Left renal cortex interstitium (tissue), 4 donors: ENCODE results near the gene BIN1. TPM values are rescaled to one million over a fixed set of nuclear protein-coding genes. Genes with fewer than 3 reads are reported as not detected.

ENCODE experiments used
- DNase-seq, 4 donors: peaks; one replicate each; pipeline ENCODE4 v3.0.0-alpha.2; 2013; ENCODE audit warnings: low read depth in 4 of 4, low spot score in 2 of 4, missing footprints in 1 of 4
- polyA plus RNA-seq, 4 donors: library from polyadenylated mRNA; unstranded; fragments of 120-200 nt; gene quantifications; one replicate each; pipeline ENCODE4 v1.2.1, GENCODE V29; 2013; ENCODE audit not compliant: insufficient read length in 4 of 4

The BIN1 gene
- polyA plus RNA-seq, 4 donors, result 91.8 to 130 (median 124) TPM

DNA sequence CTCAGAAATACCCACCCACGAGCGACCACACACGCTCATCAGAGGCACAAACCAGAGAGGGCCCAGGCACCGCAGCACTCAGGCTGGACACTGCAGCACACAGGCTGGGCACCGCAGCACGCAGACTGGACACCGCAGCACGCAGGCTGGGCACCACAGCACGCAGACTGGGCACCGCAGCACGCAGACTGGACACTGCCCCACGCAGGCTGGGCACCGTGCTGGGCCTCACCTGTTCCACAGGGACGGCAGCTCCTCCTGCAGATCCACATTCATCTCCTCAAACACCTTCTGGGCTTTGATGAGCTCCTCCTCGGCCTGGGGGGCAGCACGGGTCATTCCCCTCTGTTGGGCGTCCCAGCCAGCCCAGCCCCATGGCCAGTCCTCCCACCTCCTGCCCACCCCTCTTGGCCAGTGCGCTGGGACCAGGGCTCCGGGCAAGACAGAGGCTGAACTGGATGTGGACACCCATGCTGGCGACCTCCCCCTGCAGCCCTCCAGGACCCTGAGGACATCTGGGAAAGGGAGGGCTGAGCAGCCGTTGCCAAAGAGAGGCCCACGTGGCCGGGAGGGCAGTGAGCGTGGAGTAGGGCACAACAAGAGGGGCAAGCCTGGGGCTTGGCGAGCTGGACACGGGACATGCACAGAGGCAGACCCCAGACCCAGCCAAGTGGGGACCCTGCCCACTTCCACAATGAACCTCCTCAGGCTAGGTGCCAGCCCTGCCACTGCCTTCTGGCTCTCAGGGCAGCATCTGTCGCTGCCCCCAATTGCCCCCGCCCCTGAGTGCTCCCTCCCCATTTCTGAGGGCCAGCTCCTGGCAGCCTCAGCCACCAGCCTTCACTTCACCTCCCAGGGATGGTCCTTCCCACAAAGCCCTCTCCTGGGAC is 43.0 kb downstream of the BIN1 start:
- DNase-seq, result no peak

DNA sequence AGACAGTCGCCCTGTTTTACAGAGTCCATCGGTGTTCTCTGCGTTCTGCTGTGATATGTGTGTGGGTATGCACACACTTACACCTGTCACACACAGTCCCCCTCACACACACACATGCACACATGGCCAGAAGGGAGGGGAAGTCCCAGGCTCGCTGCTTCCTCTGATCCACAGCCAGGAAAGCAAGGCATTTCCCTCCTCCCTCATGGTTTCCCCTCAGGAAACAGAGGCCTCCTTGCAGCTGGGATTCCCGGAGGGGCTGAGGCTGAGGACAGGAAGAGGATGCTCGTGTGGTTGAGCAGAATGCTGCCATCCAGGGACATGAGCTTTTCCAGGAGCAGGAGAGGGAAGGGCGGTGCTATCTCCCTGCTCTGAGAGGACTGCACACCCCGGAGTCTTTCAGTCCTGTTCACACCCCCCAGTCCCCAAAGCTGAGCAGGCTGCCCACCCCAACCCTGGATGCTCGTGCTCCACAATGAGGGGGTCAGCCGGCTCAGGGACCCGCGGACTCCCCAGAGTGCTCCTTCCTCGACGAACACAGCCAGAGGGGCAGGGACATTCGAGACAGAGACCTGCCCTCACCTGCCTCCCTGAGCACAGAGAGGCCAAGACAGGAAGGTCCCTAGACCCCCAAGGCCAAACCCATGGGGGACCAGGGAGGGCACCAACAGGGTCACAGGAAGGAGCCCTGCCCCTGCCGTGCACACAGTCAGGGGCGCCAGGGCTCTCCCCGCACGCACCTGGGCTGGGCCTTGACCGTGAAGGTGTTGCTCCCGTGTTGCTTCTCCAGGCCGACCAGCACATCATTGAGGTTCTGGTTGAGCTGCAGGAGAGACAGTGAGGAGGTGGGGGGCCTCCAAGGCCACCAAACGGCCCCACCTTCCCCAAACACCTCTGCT is 45.3 kb downstream of the BIN1 start:
- no peak for DNase-seq

DNA sequence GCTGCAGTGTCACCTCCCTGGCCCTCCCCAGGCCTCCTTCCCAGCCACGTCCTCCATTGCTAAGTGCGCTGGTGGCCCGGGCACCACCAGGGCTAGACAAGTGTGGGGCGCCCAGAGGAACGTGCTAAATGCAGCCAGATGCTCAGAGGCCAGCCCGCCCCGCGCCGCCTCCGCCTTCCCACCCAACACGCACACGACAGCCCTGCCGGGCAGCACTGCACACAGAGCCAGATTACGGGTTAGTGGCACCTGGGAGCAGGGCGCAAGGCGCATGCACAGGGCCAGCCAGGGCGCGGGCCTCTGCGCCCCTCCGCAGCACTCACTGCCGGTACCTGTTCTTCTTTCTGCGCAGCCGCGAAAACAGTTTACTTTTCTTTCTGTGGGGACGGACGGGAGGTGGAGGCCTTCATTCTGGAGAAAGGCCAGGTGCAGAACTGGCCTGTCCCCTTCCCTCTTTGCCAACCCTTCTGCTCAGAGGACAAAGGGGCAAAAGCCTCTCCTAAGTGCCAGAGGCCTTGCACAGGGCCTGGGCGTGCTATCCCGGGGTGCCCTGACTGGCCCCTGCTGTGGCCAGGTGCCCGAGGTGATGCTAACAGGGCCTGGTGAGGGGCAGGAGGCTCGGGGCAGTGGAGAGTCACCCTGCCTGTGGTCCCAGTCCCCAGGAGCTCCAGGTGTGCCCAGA is 46.5 kb downstream of the BIN1 start:
- DNase-seq, result no peak

DNA sequence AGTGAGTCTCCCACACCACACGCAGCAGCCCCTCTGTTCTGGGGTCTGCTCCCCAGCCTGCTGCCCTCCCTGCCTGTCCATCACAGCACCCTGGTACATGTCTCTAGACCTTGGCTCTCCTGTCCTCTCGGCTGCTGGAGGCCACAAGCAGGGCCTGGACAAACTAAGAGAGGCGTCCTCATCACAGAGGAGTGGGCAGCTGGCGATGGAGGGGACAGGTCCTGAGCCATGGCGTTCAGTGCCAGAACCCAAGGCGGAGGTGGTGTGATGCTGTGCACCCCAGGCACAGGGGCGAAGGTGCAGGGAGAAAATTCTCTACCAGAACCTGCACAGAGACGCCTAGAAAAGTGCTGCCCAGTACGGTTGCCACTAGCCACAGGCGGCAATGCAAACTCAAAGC is 47.4 kb downstream of the BIN1 start:
- DNase-seq, result no peak

DNA sequence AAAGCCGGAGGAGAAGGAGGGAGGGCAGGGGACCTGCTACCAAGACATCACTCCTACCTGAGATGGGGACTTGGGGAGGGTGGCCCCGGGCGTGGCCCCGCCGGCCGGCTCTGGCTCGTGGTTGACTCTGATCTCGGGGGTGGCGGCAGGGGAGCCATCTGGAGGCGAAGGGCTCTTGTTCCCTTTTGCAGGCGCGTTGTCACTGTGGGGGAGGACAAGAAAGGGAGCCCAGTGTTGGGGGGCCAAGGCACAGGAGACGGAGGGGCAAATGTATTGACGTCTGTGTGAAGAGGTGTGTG is 48.1 kb downstream of the BIN1 start:
- DNase-seq, result no peak

DNA sequence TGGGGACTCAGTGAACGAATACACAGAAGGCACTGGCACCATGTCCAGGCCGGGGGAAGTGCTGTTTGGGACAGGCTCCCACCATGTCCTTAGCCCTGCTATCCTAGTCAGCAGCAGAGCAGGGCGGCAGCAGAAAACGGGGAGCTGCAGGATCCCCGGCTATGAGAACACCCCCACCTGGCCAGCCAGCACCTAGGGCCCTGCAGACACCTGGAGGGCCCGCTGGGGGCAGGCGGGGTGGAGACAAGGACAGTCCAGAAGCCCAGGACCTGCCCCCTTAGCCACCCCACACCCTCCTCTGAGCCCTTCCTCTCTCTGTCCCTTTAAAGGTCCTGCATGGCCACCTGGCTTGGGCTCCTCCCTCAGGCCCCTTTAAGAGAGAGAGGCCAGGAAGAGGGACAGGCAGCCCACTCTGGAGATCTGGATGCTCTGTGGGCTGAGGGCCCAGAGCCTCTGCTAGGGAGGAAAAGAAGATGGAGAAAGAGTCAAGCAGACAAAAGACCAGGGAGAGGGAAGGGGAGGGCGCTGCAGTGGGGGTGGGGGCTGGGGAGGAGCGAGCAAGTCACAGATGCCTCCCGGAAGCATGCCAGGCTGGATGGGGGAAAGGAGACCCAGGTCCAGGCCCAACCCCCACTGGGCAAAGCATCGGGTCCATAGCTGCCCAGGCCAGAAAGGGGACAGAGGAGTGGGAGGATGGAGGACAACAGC is 48.6 kb downstream of the BIN1 start:
- DNase-seq, result no peak

DNA sequence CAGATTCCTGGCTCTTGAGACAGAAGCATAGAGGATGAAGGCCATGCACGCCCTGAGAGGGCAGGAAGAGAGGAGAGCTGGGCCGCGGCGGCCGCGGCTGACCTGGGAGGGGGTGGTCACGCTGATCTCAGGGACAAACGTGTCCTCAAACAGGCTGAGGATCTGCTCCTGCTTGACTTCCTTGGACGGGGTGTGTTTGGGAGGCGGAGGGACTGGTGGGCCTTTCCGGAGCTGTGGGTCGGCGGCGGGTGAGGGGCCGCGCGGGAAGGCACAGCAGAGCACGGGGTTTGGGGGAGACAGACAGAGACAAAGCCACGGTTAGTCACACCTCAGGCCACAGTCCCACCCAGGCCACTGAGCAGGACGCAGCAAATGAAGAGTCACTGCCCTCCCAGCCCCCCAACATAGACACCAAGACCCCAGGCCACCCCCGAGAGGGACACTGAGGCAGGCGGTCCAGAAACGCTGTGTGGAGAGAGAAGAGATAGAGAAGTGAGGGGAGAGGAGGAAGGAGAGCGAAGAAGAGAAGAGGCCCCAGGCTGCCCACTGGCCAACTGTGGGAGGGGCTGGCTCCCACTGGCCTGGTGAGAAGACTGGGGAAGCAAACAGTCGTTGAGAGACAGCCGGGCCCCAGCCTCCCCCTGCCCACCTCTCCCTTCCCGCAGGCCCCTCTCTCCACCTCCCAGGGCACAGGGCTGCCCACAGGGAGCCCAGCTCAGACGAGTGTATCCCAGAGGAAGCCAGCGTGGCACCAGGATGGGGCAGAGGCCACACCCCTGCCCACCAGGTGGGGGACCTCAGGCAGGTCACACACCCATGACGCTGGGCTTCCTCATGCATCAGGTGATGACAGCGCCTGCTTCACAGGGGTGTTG is 49.3 kb downstream of the BIN1 start:
- DNase-seq, result no peak

DNA sequence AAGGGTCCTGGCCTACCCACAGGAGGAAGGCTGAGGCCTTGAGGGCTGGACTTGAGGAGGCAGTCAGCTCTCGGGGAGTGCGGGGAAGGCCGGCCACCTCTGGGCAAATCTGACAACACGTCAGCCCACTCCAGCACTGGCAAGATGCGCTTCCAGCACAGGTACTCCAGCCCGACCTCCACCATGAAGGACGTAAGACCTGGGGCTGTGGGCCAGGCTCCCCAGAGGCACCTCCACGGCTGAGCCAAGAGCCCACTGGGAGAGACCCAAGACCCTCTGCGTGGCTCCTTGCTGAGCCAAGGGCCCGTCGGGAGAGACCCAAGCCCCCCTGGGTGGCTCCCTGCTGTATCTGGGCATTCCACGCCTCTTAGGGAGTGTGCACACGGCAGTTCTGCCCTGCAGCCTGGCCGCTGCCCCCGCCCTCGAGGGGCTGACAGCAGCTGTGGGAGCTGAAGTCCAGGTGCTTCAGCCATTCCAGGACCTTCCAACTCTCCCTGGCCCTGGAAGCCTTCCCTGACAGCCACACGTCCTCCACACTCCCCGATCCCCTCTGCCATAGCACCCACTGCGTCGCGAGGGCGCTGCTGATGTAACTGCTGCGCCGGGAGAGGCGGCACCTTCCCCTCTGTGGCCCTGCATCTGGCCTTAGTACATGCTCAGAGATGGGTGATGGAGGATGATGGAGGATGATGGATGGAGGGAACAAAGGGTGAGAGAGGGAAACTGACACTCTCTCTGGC is 50.2 kb downstream of the BIN1 start:
- DNase-seq, result no peak

DNA sequence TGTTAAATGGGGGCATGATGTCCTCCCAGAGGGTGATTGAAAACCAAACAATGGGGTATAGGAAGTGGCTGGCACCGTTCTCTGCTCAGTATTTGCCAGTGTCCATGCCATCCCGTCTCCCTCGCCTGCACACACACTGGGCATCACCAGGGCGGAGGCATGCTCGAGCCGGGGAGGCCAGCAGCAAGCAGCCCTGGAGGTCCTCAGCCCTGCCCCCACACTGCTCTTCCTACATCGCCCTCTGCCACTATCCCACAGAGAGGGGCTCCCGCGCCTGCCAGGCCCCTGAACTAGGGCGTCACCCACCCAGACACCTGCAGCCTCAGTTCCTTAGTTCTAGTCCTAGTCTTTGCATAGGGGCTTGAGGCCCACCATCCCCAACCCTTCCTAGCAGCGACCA is 50.9 kb downstream of the BIN1 start:
- no peak for DNase-seq

DNA sequence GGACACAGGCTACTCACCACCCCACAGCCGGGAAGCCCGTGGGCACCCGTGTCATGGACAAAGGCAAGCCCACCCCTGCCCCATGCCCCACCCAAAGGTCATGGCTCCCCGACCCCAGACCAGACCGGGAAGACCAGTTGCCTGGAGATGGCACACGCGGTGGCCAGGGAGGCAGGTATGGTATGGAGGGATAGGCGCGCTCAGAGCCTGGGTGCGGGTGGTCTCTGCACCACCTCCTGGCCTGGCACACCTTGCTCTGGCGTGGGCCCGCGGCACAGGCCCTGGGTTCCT is 51.2 kb downstream of the BIN1 start:
- no peak for DNase-seq

DNA sequence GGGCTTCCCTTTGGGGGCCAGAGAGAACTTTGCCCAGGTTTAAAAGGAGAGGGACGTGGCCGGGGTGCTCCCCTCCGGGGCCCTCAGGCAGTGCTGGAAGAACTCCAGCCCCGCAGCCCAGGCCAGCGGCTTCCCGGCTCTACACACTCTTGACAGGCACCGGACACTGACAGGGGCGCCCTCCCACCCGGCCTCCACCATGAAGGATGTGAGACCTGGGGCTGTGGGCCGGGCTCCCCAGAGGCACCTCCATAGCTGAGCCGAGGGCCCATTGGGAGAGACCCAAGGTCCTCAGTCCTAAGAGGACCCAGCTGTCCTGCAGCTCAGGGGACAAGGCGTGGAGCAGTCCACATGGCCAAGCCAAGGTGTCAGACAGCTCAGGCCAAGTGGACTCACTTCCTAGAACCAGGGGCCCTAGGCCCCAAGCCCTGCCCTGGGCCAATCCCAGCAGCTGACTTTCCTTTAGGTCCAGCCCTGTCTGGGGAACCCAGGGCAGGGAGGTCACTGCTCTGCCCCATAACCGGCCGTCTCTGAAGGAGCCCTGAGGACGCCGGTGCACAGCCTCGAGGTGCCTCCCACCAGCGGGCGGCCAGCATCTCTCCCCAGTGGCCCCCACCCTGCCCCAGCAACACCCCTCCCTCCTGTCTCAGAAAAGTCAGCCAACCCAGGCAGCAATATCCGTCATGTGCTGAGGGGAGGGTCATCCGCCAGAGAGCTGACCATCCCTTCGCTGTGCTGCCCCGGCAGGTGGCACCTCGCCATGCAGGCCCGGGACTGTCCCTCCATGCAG is 51.8 kb downstream of the BIN1 start:
- no peak for DNase-seq

DNA sequence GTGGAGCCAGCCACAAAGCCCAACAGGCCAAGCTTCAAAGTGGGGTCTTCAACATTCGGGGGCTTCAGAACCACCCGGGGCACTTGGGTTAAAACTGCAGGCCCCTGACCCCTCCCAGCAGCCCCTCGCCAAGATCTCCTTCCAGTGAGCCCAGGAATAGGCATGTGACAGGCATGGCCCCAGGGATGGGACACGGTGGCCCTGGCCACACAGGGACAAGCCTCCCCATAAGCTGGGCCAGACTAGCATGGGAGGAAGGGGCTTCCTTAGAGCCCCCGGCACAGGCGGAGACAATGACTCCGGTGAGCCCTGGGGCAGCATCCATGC is 52.4 kb downstream of the BIN1 start:
- no peak for DNase-seq

DNA sequence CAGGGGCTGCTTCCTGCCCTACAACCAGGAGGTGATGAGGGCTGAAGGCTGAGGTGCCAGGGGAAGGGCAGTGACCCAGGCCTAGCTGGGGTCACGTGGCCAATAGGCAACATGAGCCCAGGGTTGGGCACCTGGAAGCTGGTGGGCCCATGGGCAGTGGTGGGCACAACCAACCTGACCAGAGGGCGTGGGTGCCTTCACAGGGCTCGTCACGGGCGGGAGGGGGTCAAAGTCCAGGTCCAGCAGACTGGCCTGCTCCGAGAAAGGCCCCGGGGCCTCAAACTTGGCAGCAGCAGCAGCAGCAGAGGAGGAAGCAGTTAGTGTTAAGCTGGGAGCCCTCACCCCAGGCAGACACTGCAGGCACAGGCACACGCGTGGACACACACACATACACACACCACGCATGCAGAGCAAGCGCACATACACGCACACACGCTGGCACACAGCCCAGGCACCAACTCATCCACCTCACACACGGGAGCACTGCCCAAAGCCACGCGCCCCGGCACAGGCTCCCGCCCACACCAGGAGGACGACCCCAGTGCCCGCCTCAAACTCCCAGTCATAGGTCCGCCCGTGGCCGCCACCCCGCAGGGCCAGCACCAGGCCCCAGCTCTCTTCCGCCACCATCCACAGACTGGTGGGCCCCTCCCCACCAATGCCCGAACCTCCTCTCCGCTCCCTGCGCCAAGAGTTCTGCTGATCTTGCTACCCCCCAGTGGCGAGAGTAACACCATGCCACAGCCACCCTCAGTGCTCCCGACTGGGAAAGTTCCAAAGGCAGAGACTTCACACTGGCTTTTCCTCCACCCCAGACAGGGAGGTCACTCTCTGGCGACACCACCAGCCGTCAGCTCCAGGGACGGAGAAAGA is 53.0 kb downstream of the BIN1 start:
- DNase-seq, result no peak

DNA sequence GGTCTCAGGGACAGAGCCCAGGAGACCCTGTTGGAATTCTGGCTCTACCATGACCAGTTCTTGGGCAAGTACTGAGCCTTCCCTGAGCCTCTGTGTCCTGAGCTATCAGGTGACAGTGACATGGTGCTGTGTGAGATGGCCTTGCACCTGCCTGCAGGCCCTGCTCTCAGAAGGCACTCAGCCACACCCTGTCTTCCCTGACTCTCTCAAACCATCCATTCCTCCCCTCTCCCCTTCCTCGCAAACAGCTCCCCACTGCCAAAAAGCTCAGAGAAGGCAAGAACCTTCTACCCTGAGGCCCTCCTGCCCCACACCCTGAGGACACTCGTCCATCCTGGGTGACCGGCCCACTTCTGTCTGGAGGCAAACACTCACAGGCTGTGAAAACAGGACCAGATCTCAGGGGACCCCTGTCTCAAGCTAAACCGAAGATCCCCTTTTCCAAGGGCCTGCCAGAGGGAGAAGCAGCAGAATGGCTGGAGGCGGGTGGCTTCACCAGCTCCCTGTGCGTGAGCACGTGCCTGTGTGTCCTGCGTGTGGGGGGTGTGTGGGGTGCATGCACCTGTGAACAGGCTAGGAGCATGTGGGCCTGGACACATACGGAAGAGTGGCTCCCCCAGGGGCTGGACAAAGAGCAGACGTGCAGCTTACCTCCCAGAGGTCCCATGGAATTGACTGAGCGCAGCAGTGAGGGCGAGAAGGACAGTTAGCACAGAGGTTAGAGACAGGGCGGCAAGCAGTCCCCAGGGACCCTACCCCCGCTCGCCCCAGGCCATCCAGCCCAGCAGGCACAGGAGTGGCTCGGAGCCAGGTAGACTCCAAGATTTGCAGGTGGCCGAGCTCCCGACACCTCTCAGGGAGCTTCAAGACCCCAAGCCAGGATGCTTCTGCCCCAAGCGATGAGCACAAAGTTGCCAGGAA is 53.9 kb downstream of the BIN1 start:
- DNase-seq, result no peak

DNA sequence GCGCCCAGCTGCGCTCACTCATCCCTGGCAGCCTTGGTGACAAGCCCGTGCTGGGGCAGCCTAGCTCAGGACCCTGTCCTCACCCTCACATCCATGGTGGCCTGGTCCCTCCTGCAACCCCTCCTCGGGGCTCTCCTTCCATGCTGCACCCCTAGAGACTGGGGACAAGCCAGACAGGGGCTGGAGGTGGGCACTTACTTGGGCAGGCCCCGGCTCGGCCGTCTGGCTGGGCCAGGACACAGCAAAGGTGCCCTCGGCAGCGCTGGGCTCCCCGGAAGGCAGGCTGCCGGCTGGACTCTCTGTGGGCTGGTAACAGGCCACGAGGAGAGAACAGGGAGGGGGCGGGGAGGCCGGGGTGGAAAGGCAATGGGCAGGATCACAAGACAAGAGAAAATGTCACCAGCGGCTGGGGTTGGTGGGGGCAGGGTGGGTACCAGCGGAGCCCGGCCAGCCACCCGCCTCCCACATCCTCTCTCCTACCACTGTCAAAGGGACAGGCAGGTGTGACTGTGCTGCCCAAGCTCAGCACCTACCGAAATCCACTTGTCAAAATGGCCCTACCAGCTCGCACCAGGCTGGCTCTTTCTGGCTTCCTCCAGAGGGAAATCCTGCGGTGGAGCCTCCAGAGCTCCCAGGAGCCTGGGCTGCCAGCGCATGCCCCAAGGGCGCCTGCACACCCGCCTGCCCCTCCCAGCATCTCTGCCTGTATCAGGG is 54.7 kb downstream of the BIN1 start:
- DNase-seq, result no peak
